LNCaP clone FGC (cell line): ENCODE data around the gene ARHGAP10.

Experiments
- DNase-seq: peaks from one replicate; pipeline ENCODE4 v3.0.0-alpha.2; 2011; ENCODE audit warnings: low read depth
- H3K4me3 ChIP-seq: 2 replicates; pipeline ENCODE4 v1.5.1; 2011; ENCODE audit warnings: mild to moderate bottlenecking, low read depth, low read length, control low read depth
- CTCF ChIP-seq: IDR thresholded peaks from 2 replicates; pipeline ENCODE4 v1.5.1; 2012; ENCODE audit warnings: mild to moderate bottlenecking; ENCODE audit not compliant: control insufficient read depth, insufficient read depth; ENCODE audit errors: extremely low read depth

The ARHGAP10 gene

DNA sequence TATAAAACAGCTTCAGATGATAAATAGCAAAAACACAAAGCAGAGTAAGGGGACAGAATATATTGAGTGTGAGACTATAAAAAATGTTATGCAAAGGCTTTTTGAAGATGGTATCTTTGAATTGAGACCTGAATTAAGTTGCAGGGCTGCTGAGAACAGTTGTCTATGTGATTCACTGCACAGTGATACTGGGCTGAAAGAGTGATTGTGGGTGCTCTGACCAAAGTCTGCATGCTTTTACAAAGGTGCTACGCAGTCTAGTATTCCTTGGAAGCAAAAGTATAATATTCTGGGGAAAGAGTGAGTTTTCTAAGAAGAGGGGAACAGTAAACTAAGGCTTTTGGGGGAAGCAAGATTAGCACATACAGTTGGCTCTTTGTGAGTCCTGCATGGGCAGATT lies 234.0 kb downstream of the ARHGAP10 start:
- H3K4me3 ChIP-seq = no peak overlapping the region
- no peak for TF ChIP-seq CTCF
- no peak for DNase-seq

DNA sequence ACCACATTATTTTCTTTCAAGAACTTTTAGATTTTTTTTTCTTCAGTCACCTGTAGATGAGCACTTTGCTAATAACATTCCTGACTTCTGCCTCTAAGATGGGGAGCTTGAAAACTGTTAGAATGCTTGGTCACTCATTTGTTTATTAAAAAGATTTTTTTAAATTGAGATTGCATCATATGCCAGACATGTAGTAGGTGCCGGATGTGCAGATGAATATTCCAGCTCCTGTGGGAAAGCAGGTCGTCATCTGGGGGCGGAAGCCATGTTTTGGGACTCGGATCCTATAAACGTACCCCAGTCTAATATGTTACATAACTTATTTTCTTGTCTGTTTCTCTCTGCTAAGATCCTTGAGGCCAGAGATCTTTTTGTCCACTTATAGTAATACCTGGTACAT lies 236.8 kb downstream of the ARHGAP10 start:
- DNase-seq = no peak
- TF ChIP-seq CTCF = no peak
- no peak overlapping the region for H3K4me3 ChIP-seq

- no peak for TF ChIP-seq CTCF
- no peak for DNase-seq
- H3K4me3 ChIP-seq = no peak overlapping the region
These were observed 237.9 kb downstream of the ARHGAP10 start for GRCh38 chr4:147969573-147970385.

DNA sequence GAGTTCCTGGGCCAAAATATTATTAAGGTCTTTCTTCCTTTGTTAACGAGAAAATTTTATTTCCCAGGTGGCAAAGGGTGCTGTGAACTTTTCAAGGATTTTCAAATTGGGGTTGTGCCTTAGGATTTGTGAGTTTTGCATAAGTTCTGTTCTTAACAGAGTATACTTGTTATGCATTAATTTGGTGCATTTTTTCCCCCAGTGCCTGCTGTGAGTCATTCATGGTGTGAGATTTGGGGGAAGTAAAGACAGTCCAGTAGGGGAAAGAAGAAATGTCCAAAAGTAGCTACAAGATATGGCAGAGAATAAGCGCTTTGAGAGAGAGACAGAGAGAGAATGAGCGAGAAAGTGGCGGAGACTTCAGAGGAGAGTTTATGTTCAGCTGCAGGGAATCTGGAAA lies 239.2 kb downstream of the ARHGAP10 start:
- H3K4me3 ChIP-seq = no peak overlapping the region
- DNase-seq = no peak
- no peak for TF ChIP-seq CTCF

- no peak for TF ChIP-seq CTCF
- DNase-seq = no peak
- no peak overlapping the region for H3K4me3 ChIP-seq
These were observed 243.4 kb downstream of the ARHGAP10 start for GRCh38 chr4:147975325-147975724.

DNA sequence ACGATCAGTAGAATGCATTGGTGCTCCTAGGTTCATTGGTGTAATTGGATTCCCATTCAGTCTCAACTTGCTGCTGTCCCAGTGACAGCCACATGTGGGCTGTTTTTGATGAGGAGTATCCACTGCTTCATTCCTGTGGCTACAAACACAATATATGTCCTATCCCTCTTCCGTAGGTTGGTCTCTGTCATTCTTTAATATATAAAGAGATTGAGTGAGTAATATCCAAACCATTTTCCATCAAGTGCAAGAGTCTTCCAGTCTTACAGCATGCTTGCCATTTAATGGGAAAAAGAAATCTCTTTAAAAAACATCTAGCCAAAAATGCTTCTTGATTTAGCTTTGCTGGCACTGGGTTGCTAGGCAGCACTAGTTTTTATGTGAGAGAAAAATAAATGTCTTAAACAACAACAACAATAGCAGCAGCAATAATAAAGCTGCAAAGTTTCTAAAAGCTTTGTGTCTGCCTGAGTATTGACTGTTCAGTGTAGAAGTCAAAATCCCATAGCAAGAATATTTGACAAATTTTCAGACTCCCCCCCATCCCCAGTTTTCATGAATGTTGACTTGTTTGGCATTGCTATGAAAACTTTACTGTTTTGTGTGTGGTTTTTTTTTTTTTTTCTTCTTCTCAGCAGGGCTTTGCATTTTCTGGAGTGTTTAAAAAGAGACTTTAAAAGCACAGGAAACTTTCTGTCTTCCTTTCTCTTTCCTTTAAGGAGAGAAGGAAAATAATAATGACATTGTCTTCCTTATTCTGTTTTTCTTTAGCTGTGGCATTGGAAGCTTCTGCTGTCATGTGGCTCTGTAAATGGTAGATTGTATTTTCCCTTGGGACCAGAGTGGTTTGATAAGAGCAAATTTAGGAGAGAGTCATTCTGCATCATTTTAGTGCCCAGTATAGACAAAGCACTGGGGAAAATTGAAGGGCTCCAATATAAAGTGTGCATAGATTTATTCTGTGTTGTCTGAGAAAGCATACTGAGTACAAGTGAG lies 244.3 kb downstream of the ARHGAP10 start:
- H3K4me3 ChIP-seq = no peak overlapping the region
- no peak for TF ChIP-seq CTCF
- no peak for DNase-seq
